ENCODE results near the gene PTX4.
A peak's percentile ranks its signal among the peaks of the same experiment; 100 is the strongest.

The PTX4 gene

DNA sequence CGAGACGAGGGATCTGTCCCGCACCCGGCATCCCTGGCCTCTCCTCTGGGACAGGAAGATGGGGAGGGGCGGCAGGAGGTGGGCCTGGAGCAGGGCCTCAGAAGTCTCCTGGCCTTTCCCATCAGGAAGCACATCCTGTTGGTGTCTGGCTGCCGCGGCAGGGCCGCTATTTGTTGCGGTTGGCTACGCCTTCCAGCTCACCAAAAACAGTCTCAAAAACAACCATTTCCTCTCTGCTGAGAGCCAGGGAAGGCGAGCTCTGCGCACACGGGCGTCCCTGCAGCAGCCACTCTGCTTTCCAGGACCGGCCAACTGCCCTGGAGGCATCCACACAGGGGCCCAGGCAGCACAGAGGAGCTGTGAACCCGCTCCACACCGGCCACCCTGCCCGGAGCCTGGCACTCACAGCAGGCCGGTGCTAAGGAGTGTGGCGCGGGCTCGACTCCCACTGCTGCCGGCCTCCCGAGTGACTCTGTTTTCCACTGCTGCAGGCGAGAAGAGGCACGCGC lies 44.8 kb upstream of the PTX4 start, which contains the start of gene TMEM204:
Gene TMEM204 (plus strand): TSS at position 224 of the 509 bp plus-strand sequence. CDS start 610 bp downstream, outside the sequence.
- H3K4me3 ChIP-seq (ENCODE audit: low read length), result no peak within 1 kb of the TSS
- TF ChIP-seq, protein P1, sequence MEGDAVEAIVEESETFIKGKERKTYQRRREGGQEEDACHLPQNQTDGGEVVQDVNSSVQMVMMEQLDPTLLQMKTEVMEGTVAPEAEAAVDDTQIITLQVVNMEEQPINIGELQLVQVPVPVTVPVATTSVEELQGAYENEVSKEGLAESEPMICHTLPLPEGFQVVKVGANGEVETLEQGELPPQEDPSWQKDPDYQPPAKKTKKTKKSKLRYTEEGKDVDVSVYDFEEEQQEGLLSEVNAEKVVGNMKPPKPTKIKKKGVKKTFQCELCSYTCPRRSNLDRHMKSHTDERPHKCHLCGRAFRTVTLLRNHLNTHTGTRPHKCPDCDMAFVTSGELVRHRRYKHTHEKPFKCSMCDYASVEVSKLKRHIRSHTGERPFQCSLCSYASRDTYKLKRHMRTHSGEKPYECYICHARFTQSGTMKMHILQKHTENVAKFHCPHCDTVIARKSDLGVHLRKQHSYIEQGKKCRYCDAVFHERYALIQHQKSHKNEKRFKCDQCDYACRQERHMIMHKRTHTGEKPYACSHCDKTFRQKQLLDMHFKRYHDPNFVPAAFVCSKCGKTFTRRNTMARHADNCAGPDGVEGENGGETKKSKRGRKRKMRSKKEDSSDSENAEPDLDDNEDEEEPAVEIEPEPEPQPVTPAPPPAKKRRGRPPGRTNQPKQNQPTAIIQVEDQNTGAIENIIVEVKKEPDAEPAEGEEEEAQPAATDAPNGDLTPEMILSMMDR (IDR thresholded peaks at IDR 0.05; ENCODE audit: insufficient read depth, low read depth, low read length, missing control alignments), result no peak
- no peak for DNase-seq (ENCODE audit: low read depth)

DNA sequence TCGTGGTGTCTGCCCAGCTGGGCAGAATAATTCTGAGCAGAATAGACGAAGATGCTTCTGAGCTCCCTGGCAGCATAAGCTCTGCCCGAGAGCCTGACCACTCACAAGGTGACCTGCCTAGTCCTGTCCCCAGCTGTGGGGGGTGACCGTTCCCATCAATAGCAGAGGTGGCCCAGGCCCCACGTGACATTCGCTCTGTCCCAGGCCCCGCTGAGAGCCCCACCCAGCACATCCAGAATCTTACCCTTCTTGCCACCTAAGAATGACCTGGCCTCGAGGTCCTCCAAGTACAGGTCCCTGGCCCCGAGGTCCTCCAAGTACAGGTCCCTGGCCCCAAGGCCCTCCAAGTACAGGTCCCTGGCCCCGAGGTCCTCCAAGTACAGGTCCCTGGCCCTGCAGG lies 44.0 kb upstream of the PTX4 start:
- no peak overlapping the region for H3K4me3 ChIP-seq (ENCODE audit: low read length)
- no peak for DNase-seq (ENCODE audit: low read depth)
- TF ChIP-seq, protein P1 (IDR thresholded peaks at IDR 0.05; ENCODE audit: insufficient read depth, low read depth, low read length, missing control alignments), result no peak

DNA sequence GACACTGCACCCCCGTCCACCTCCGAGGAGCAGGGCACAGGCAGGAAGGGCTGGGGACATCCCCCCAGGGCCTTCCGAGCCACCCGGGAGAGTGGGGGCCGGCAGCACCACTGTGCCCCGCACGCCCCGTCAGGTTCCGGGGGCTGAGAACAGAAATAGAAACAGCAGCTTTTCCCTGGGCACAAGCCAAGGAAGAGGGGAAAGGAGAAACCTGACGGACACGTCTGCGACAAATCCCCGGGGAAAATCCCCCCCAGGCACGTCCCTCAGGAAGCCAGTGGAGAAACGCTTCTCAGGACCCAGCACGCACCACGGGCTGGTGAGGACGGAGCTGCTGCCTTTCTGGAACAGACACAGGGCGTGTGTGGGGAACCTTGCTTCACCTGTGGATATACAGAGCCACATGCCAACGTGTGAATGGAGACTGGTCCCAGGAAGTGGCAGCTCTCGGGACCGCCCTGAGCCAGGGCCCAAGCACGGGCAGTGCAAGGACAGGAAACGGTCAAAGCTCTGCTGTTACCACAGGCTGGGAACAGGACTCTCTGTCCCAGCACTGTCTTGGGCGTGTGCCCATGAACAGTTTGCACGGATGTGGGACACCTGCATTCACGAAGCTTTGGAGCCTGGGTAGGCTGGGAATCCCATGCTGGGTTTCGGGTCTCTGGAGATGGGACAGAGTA lies 43.5 kb upstream of the PTX4 start:
- TF ChIP-seq, protein P1 (IDR thresholded peaks at IDR 0.05; ENCODE audit: insufficient read depth, low read depth, low read length, missing control alignments), result no peak
- H3K4me3 ChIP-seq (ENCODE audit: low read length), result no peak overlapping the region
- DNase-seq (ENCODE audit: low read depth), result no peak

DNA sequence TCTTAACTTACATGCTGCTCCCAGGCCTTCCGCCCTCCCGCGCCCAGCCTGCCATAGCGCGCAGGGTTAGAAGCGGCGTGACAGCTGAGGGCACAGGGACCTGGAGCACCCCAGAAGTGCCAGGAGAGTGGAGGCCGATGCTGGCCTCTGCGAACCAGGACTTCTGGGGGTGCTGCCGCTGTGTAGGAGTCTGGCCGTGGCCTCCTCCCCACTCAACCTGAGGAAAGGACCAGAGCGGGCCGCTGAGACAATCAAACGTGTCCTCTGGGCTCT lies 42.8 kb upstream of the PTX4 start:
- H3K4me3 ChIP-seq (ENCODE audit: low read length), result no peak overlapping the region

DNA sequence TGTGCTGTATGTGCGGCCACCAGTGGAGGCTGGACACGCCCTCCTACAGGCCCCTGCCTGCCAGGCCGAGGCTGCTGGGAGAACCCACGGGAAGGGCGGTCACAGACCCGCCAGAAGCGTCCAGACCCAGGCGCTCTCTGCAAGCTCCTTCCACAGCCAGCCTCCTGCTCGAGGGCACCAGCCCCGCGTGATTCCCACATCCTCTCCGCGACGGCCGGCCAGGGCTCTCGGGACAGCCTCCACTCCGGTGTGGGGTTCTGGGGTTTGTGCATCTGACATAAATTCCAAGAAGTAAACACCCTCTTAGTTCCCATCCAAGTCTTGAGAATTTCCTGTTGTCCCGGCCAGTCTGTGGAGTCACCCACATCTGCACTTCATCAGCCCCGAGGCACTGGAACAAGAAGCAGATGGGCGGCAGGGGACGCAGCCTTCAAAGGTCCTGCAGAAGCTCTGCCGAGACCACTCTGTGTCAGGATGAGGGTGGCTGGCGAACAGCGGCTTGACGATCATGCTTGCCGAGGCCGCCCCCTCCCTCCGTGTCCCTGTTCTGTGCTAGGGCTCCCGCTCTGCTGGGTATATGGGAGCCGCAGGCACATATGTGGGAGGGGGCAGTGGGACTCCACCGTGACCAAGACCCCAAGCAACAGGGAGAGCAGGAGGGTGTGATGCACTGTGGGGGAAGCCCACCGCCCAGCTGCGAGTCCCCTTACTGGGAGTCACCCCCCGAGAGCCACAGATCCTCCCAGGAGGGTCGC lies 42.3 kb upstream of the PTX4 start:
- DNase-seq (ENCODE audit: low read depth), result peak; percentile 24
- H3K4me3 ChIP-seq (ENCODE audit: low read length), result no peak overlapping the region
- TF ChIP-seq, protein P1 (IDR thresholded peaks at IDR 0.05; ENCODE audit: insufficient read depth, low read depth, low read length, missing control alignments), result no peak

More for the DNA sequence above, 42.8 kb upstream of the PTX4 start:
- DNase-seq (ENCODE audit: low read depth), result no peak
- TF ChIP-seq, protein P1 (IDR thresholded peaks at IDR 0.05; ENCODE audit: insufficient read depth, low read depth, low read length, missing control alignments), result no peak

DNA sequence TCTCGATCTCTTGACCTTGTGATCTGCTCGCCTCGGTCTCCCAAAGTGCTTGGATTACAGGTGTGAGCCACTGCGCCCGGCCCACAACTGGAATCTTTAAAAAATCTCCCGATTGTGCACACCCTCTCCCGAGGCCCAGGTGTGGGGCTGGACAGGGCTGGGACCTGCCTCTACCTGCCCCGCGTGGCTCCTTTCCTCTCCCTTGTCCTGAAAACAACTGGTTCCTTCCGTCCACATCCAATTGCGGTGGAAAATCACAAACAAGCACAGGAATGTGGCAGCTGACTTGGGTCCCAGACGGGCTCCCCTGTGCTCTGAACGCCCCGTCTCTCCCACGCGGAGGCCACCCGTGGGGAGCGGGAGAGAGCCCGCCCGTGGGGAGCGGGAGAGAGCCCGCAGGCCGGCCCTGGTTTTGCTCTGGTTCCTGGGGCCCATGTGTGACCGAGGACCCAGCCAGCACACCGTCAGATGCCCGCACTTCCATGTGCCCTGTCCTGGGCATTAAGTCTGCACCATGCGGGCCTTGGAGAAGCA lies 41.7 kb upstream of the PTX4 start:
- H3K4me3 ChIP-seq (ENCODE audit: low read length), result no peak overlapping the region
- TF ChIP-seq, protein P1 (IDR thresholded peaks at IDR 0.05; ENCODE audit: insufficient read depth, low read depth, low read length, missing control alignments), result no peak
- peak; percentile 66 for DNase-seq (ENCODE audit: low read depth)
